GM18505 (cell line): ENCODE measurements around the gene RAD23B.
"Not testable (repeated sequence)": the region's sequence is repeated elsewhere in the genome, so short reads cannot be mapped to it uniquely, and the experiment has no call there.

Experiments
- ATAC-seq: cut with Tn5 transposase; IDR thresholded peaks from one replicate; pipeline ENCODE4 v1.9.1; 2021; ENCODE audit not compliant: unreplicated experiment
- POLR2A ChIP-seq: IDR thresholded peaks from 4 replicates; pipeline ENCODE4 v1.6.1; 2011; ENCODE audit warnings: borderline replicate concordance; ENCODE audit not compliant: insufficient read depth, insufficient read length; ENCODE audit errors: extremely low read depth

RAD23B gene

GRCh38 chr9:107292821-107293542 is 9.9 kb downstream of the RAD23B start:
- no peak for TF ChIP-seq POLR2A
- ATAC-seq, result no peak

- no peak for ATAC-seq
- TF ChIP-seq POLR2A, result no peak
These were observed 10.5 kb downstream of the RAD23B start for GRCh38 chr9:107293543-107294085.

GRCh38 chr9:107294756-107295155 is 11.7 kb downstream of the RAD23B start:
- no peak for ATAC-seq
- TF ChIP-seq POLR2A, result no peak

- no peak for ATAC-seq
- no peak for TF ChIP-seq POLR2A
These were observed 12.9 kb downstream of the RAD23B start for GRCh38 chr9:107295995-107296394.

- ATAC-seq, result not testable (repeated sequence)
These were observed 13.5 kb downstream of the RAD23B start for GRCh38 chr9:107296592-107296991.

GRCh38 chr9:107299437-107299836 is 16.4 kb downstream of the RAD23B start:
- ATAC-seq, result no peak
- TF ChIP-seq POLR2A, result no peak

GRCh38 chr9:107306308-107306707 is 23.2 kb downstream of the RAD23B start:
- TF ChIP-seq POLR2A, result no peak
- ATAC-seq, result no peak

- ATAC-seq, result no peak
- no peak for TF ChIP-seq POLR2A
These were observed 24.3 kb downstream of the RAD23B start for GRCh38 chr9:107307331-107307730.

- TF ChIP-seq POLR2A, result no peak
- ATAC-seq, result no peak
These were observed 25.4 kb downstream of the RAD23B start for GRCh38 chr9:107308461-107308860.

- ATAC-seq, result peak; percentile 55
- no peak for TF ChIP-seq POLR2A
These were observed 26.2 kb downstream of the RAD23B start for GRCh38 chr9:107309271-107309670.

- no peak for TF ChIP-seq POLR2A
- ATAC-seq, result no peak
These were observed 29.4 kb downstream of the RAD23B start for GRCh38 chr9:107312376-107313050.

- TF ChIP-seq POLR2A, result no peak
- no peak for ATAC-seq
These were observed 30.5 kb downstream of the RAD23B start for GRCh38 chr9:107313555-107314096.

- no peak for ATAC-seq
- TF ChIP-seq POLR2A, result no peak
These were observed 31.7 kb downstream of the RAD23B start for GRCh38 chr9:107314763-107315162.
